HepG2 (cell line): ENCODE data around the gene GLRA3.

Source experiments
- CEBPB ChIP-seq: IDR thresholded peaks from 2 replicates; pipeline ENCODE4 v1.6.1; 2011; ENCODE audit warnings: low read depth, low read length, improper control_type of control experiment, borderline replicate concordance
- ESRRA ChIP-seq: sonication (generic); formaldehyde crosslinking; IDR thresholded peaks from 2 replicates; pipeline ENCODE4 v1.5.1; 2020; ENCODE audit warnings: mild to moderate bottlenecking, low read depth, missing genetic modification reagents
- HNRNPL ChIP-seq: fragments of 200-400 bp; formaldehyde crosslinking; IDR thresholded peaks from 2 replicates; pipeline ENCODE4 v1.6.1; 2017; ENCODE audit warnings: mild to moderate bottlenecking, low read depth, low read length
- SRSF1 ChIP-seq: fragments of 200-400 bp; formaldehyde crosslinking; optimal IDR thresholded peaks from 2 replicates; pipeline ENCODE3; 2017; ENCODE audit warnings: mild to moderate bottlenecking, low read depth, low read length, moderate library complexity
- UBTF ChIP-seq: sonication (generic); formaldehyde crosslinking; IDR thresholded peaks from 2 replicates; pipeline ENCODE4 v1.4.0; 2020; ENCODE audit warnings: mild to moderate bottlenecking, missing genetic modification reagents
- TF ChIP-seq, protein P1 (sequence below), 2 experiments: sonication (generic) in 1 of 2; formaldehyde crosslinking in 1 of 2; IDR thresholded peaks; 2 replicates each; pipeline versions ENCODE4 v1.4.0 to v1.6.1; 2018 to 2020; ENCODE audit warnings: missing genetic modification reagents in 2 of 2, borderline replicate concordance in 1 of 2, low read depth in 1 of 2, mild to moderate bottlenecking in 1 of 2, missing biosample characterization in 1 of 2

DNA sequence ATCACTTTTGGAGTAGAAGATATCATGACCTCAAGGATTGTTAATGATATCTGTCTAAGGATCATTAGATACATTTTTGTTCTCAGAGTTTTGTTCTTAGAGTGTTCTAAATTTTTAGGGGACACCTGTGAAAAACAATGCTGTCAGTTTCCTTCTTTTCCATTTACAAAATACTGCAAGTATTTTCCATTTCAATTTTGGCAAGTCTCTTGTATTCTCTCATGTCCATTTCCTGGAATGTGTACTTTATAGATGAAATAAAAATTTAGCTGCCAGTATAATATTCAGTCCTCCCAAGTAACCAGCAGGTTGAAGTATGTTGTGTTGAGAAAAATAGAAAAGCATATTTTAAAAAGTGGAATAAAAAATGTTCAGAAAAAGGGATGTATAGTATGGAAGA, 188.9 kb downstream of the GLRA3 start:
- TF ChIP-seq ESRRA (CRISPR knock-in tag) = no peak
- TF ChIP-seq HNRNPL = no peak
- TF ChIP-seq CEBPB = no peak
- no peak for TF ChIP-seq SRSF1
- TF ChIP-seq UBTF (CRISPR knock-in tag) = no peak
- TF ChIP-seq, protein P1, sequence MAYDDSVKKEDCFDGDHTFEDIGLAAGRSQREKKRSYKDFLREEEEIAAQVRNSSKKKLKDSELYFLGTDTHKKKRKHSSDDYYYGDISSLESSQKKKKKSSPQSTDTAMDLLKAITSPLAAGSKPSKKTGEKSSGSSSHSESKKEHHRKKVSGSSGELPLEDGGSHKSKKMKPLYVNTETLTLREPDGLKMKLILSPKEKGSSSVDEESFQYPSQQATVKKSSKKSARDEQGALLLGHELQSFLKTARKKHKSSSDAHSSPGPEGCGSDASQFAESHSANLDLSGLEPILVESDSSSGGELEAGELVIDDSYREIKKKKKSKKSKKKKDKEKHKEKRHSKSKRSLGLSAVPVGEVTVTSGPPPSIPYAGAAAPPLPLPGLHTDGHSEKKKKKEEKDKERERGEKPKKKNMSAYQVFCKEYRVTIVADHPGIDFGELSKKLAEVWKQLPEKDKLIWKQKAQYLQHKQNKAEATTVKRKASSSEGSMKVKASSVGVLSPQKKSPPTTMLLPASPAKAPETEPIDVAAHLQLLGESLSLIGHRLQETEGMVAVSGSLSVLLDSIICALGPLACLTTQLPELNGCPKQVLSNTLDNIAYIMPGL (CRISPR knock-in tag; IDR thresholded peaks at IDR 0.05; ENCODE audit: borderline replicate concordance in 1 of 2, low read depth in 1 of 2) = no peak
